ENCODE data around the gene MPV17L2.

- TF ChIP-seq CTCF (IDR thresholded peaks at IDR 0.05; ENCODE audit: extremely low read depth in 1 of 2, insufficient read depth in 1 of 2, low read depth in 1 of 2, low read length in 2 of 2) (no peak), MAX (IDR thresholded peaks at IDR 0.05; ENCODE audit: insufficient read depth, insufficient read length) (no peak), POLR2A (IDR thresholded peaks at IDR 0.05; ENCODE audit: low read depth, low read length) (no peak), GATA2 (IDR thresholded peaks at IDR 0.05; ENCODE audit: insufficient read depth, insufficient read length, low read depth, low read length) (no peak), EZH2 (IDR thresholded peaks at IDR 0.05; ENCODE audit: borderline replicate concordance, low read depth, low read length, severe bottlenecking) (no peak), MYC (IDR thresholded peaks at IDR 0.05; ENCODE audit: low read depth, low read length) (no peak)
Measured at GRCh38 chr19:18211683-18212082, 18.7 kb downstream of the MPV17L2 start.
